ENCODE measurements around the gene NEK6.

NEK6 gene

GRCh38 chr9:124354346-124355038, 96.7 kb downstream of the NEK6 start:
- no peak for DNase-seq (ENCODE audit: low spot score)

DNA sequence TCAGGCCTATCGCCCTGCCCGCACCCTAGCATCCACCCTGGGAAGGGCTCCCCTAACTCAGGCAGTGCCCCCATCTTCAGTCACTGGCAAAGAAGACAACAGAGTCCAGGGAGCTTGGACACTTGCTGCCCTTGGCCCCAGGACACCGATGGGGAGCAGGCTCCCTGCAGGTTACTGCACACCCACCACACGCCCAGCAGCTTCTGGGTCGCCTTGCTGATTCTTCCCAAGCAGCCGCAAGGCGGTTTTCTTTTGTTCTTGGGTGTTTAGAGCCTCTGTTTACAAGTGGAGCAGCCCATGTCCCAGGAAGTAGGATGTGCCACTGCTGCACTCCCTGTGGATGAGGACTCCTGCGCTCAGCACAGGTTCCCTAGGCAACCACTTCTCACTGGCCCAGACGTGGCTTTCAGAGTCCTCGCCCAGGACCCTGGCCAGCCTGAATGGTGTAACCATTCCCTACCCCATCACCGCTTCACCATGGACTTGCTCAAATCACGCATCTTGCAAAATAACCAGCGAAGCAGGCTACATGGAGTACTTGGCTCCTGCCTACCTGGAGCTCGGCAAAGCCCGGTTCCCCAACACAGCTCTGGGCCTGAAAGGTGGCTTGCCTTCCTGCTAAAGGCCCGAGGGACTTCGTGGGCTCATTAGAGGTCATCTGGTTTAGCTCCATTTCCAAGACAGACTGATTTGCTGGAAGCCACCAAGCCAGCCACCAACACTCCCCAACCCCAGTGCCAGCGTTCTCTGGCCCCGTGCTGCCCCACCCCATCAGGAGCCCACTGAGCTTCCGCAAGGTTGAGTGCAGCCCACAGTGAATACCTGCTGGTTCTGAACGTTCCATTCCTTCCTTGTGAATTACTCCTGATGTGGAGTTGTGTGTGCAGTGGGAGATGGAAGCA, 97.5 kb downstream of the NEK6 start:
- DNase-seq (ENCODE audit: low spot score), result no peak

GRCh38 chr9:124355941-124356744, 98.4 kb downstream of the NEK6 start:
- no peak for DNase-seq (ENCODE audit: low spot score)

DNA sequence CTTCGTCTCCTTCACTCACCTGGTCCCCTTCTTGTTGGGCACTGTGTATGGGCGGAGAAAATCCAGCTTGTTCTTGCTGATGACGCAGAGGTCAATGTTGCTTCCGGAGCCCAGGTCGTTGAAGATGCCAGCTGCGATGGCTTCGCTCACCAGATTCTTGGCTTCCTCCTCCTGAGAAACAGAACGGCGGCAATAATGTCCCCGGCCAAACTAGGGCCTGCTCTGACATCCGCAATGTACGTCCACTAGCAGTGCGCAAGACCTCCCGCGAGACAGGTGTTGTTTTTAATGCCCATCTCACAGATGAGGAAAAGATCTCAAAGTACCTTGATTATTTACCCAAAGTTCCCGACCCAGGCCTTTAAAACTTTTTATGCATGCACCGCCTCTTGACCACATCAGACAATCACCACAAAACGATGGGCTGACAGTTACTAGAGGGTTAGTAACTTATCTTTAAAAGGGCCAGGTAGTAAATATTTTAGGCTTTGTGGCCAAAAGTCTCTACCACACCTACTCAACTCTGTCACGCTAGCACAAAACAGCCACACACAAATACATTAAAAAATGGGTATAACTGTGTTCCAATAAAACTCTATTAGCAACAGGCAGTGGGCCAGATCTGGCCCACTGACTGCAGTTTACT, 99.1 kb downstream of the NEK6 start:
- no peak for DNase-seq (ENCODE audit: low spot score)

DNA sequence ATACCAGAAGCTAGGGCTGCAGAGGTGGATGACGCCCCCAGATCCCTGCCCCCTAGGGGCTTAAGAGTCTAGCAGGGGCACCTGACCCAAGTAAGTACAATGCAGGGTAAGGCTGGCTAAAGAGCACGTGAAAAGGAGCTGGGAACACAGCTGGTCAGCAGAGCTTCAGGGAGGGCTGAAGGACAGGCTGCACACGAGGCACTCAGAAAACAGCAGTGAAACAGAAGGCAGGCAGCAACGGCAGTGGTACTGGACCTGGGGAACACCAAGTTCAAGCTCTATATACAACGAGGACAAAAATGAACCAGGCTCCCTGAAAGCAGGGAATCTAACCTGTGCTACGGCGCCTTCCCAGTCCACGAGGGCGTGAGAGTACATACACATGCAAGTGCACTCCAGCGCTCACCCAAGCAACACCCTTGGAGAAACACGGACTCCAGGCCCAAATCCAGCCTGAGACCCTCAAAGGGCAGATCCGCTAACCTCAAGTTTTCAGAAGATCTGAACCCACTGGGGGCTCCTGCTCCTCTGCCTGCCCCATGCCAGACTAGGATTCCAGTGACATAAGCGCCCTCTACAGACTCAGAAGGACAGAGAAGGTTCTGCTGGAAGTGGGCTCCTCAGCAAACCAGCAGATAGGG, 100.1 kb downstream of the NEK6 start:
- no peak for DNase-seq (ENCODE audit: low spot score)

DNA sequence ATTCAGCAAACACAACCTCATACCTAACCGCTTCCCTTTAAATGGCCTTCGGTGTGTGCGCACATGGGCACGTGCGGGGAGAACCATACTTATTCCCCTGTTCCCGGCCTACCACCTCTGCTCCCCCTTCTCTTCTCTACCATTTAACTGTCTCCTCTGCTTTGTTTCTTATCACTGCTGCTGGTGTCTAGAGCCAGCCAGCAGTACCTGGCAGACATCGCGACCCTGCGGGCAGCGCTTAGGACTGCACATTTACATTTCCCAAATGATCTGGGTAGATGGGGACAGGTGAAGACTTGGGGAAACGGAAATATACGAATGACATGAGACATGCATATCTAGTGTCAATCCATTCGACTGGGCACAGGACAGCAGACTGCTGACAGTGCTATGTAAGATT, 100.9 kb downstream of the NEK6 start:
- DNase-seq (ENCODE audit: low spot score), result no peak

GRCh38 chr9:124359426-124359825, 101.7 kb downstream of the NEK6 start:
- DNase-seq (ENCODE audit: low spot score), result no peak

DNA sequence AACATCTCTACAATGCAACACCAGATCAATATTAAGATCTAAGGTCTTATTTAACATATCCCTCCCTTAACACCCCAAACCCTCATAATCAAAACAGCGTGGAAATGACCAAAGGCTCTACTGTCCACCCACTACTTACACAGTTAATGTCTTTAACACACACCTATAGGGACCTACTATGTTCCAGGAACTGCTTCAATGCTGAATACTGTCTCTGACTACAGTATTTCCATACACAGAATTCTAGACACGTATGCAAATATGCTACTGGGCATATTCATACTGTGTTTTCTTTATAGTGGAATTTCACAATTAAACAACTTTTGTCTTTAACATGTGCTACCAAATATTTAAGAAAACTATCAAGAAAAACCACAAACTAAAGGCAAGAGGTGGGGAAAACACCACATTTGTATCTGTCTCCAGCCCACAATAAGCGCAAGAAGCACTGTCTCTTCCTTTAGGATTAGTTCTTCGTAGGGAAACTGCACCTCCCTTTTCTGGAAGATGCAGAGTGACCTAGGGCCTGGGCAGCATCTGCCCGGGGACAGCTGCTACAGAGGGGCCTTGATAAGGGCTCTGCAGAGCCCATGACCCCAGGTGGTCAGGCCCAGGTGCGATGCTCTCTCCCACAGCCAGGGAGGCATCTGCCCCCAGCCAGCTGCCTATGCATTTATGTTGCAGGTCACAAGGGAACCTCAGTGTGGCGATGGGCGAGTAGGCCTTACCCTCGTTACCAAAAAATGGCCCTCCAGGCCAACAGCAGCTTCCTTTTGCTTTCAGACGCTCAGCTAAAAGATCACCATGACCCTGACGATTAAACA, 102.3 kb downstream of the NEK6 start:
- DNase-seq (ENCODE audit: low spot score), result no peak

DNA sequence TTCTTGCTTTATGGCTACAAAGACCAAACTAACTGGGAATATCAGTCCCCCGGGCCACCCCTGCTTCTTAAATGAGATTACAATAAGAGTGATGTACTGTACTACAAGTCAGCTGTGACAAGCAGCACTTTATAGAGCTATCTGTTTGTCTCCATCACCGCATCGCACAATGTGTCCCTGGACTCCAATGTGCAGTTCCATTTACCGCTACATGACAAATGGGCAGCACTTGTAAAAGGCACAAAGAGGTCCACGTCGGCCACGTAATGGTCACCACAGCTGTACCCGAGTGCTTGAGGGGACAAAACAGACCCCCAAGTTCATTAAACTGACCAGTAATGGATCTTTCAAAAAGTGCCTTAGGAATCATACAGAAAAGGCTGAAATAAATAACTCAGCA, 103.4 kb downstream of the NEK6 start:
- no peak for DNase-seq (ENCODE audit: low spot score)

DNA sequence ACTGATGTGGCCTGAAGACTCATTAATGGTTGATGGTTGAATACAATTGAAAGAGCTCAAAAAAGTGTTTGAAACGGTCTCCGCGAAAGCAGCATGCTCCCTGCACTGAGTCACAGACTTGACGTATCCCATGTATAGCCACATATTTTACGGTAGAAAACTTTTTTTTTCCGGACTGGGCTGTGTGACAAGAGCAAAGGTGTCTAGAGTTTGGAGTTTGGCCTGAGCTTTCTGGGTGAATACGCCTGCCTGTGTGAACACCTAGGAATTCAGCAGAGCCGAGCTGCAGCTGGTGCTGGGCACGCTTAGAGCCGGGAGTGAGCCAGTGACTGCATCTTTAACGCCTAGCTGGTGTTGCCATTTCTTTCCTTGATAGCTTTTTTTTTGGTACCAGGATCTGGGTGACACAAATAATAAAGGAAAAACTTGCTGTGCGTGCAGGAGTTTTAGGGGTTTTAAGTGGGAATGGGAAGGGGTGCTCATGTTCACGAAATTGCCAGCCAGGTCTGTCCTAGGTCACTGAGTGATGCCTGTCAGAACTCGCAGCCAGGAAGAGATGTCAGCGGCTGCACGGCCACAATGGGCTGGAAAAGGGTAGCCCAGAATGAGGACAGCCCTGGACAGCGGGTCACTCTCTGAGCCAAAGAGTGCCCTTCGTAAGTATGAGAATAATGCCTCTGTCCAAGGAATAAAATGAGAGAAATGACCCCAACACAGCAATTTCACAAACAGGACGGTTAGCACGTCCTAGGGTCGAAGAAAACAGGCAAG, 105.8 kb downstream of the NEK6 start:
- DNase-seq (ENCODE audit: low spot score), result no peak

GRCh38 chr9:124364141-124364540, 106.4 kb downstream of the NEK6 start:
- DNase-seq (ENCODE audit: low spot score), result no peak

GRCh38 chr9:124365036-124365435, 107.3 kb downstream of the NEK6 start:
- DNase-seq (ENCODE audit: low spot score), result no peak

DNA sequence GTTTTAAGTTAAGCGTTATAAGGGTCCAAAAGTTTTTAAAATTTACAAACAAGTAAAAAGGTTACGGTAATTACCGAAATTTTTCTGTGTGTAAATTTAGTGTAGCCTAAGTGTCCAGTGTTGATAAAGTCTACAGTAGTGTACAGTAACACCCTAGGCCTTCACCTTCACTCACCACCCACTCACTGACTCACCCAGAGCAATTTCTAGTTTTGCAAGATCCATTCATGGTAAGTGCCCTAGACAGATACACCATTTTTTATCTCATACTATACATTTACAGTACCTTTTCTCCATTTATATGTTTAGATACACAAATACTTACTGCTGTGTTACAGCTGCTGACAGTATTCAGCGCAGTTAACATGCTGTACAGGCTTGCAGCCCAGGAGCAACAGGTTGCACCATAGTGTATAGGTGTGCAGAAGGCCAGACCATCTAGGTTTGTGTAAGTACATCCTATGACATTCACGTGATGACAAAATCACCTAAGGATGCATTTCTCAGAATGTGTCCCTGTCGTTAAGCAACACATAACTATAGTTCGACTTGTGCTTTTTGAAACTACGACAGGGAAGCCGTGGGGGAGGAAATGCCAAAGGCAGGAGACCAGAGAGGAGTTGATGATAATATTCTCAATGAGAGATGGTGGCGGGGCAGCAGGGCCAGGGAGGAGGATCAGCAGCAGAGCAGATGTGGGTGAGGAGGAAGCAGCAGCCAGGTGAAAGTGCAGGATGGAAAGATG, 108.9 kb downstream of the NEK6 start:
- no peak for DNase-seq (ENCODE audit: low spot score)

- DNase-seq (ENCODE audit: low spot score), result no peak
Observed at GRCh38 chr9:124368692-124369091, 110.9 kb downstream of the NEK6 start.

GRCh38 chr9:124369231-124369797, 111.6 kb downstream of the NEK6 start:
- DNase-seq (ENCODE audit: low spot score), result no peak

- DNase-seq (ENCODE audit: low spot score), result no peak
Observed at GRCh38 chr9:124370896-124371582, 113.3 kb downstream of the NEK6 start.

DNA sequence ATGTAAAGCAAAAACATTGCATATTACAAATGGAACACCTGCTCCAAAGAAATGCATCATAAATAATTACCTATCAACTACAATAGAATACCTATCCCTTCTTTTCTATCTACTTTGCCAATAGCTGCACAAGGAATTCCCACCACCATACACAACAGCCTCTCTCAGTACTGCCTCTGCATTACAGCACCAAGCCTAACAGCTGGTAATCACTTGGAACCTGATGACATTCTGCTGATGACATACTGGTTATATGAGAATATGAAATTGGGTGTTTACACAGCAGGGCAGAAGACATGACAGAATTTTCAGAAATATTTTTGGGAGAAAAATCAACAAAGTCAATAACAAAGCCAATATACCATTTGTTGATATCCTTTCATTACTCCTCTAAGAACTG, 114.3 kb downstream of the NEK6 start:
- no peak for DNase-seq (ENCODE audit: low spot score)

DNA sequence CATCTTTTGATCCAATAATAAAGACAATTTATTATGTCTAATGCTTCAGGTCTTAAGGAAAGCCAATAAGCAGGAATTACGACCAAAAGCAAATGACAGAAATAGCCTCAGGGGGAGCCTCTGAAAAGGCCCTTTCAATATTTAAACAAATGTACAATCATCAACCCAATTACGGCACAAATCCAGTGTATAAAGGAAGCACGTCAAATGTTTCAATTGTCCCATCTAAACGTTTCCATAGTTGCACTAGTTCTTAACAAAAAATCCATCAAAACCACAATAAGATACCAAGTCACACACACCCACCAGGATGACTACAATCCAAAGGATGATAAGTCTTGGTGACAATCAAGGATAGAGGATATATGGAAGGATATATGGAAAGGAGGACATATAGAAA, 115.6 kb downstream of the NEK6 start:
- no peak for DNase-seq (ENCODE audit: low spot score)

Measured in globus pallidus (tissue), 1 donor.